H9 (cell line): ENCODE results near the gene SDK2. TPM values are rescaled to one million over a fixed set of nuclear protein-coding genes. Genes with fewer than 3 reads are reported as not detected.
A peak's percentile ranks its signal among the peaks of the same experiment; 100 is the strongest.

Experiments
- DNase-seq: peaks from one replicate; pipeline ENCODE4 v3.0.0-alpha.2; 2017
- H2AFZ ChIP-seq: one replicate; pipeline ENCODE4 v1.6.1; 2013; ENCODE audit warnings: mild to moderate bottlenecking, low read length, control low read depth, moderate library complexity
- H2AK5ac ChIP-seq: 2 replicates; pipeline ENCODE4 v1.6.1; 2013; ENCODE audit warnings: low read length, control low read depth, mixed read lengths; ENCODE audit not compliant: insufficient read length
- H2BK120ac ChIP-seq: one replicate; pipeline ENCODE4 v1.6.1; 2013; ENCODE audit warnings: low read depth, mild to moderate bottlenecking, low read length, control low read depth, inconsistent platforms; ENCODE audit not compliant: poor library complexity, severe bottlenecking
- H2BK12ac ChIP-seq: 2 replicates; pipeline ENCODE4 v1.6.1; 2013; ENCODE audit warnings: low read length, control low read depth, mixed read lengths, low read depth; ENCODE audit not compliant: insufficient read length
- H2BK15ac ChIP-seq: 2 replicates; pipeline ENCODE4 v1.6.1; 2013; ENCODE audit warnings: low read depth, low read length, control low read depth
- H2BK20ac ChIP-seq: one replicate; pipeline ENCODE4 v1.6.1; 2013; ENCODE audit warnings: low read depth, mild to moderate bottlenecking, low read length, control low read depth, inconsistent platforms; ENCODE audit not compliant: poor library complexity, severe bottlenecking
- H2BK5ac ChIP-seq: 2 replicates; pipeline ENCODE4 v1.6.1; 2013; ENCODE audit warnings: low read length, control low read depth, mixed read lengths; ENCODE audit not compliant: insufficient read length
- H3K14ac ChIP-seq: 2 replicates; pipeline ENCODE4 v1.6.1; 2013; ENCODE audit warnings: low read length, control low read depth; ENCODE audit not compliant: insufficient read depth
- H3K18ac ChIP-seq: 2 replicates; pipeline ENCODE4 v1.6.1; 2013; ENCODE audit warnings: low read depth, mild to moderate bottlenecking, mixed read lengths, low read length, control low read depth; ENCODE audit not compliant: insufficient read length
- H3K23ac ChIP-seq: 2 replicates; pipeline ENCODE4 v1.6.1; 2013; ENCODE audit warnings: low read length, control low read depth, mixed read lengths, low read depth; ENCODE audit not compliant: insufficient read length
- H3K23me2 ChIP-seq: 2 replicates; pipeline ENCODE4 v1.6.1; 2013; ENCODE audit warnings: low read depth, mild to moderate bottlenecking, mixed read lengths, low read length, control low read depth; ENCODE audit not compliant: insufficient read length, poor library complexity, severe bottlenecking
- H3K27ac ChIP-seq: 2 replicates; pipeline ENCODE4 v1.5.1; 2013; ENCODE audit warnings: low read length, control low read depth, mixed read lengths, low read depth; ENCODE audit not compliant: insufficient read length
- H3K27me3 ChIP-seq: 2 replicates; pipeline ENCODE4 v1.6.1; 2013; ENCODE audit warnings: low read length, control low read depth, inconsistent platforms; ENCODE audit not compliant: insufficient read depth
- H3K4ac ChIP-seq: 2 replicates; pipeline ENCODE4 v1.6.1; 2013; ENCODE audit warnings: low read depth, mild to moderate bottlenecking, control low read depth, inconsistent platforms, low read length, moderate library complexity
- H3K4me1 ChIP-seq: 2 replicates; pipeline ENCODE4 v1.6.1; 2013; ENCODE audit warnings: low read length, control low read depth, inconsistent platforms; ENCODE audit not compliant: insufficient read depth
- H3K4me2 ChIP-seq: 2 replicates; pipeline ENCODE4 v1.6.1; 2013; ENCODE audit warnings: low read length, control low read depth, mixed read lengths; ENCODE audit not compliant: insufficient read length, insufficient read depth
- H3K56ac ChIP-seq: 2 replicates; pipeline ENCODE4 v1.6.1; 2013; ENCODE audit warnings: low read depth, mild to moderate bottlenecking, mixed read lengths, low read length, control low read depth; ENCODE audit not compliant: insufficient read length
- H3K79me1 ChIP-seq: 2 replicates; pipeline ENCODE4 v1.6.1; 2013; ENCODE audit warnings: low read depth, mild to moderate bottlenecking, moderate library complexity, low read length, control low read depth, inconsistent platforms; ENCODE audit not compliant: insufficient read depth, poor library complexity, severe bottlenecking
- H3K79me2 ChIP-seq: 2 replicates; pipeline ENCODE4 v1.6.1; 2013; ENCODE audit warnings: low read length, control low read depth, inconsistent platforms; ENCODE audit not compliant: insufficient read depth
- H3K9ac ChIP-seq: 2 replicates; pipeline ENCODE4 v1.6.1; 2013; ENCODE audit warnings: low read length, control low read depth, mixed read lengths; ENCODE audit not compliant: insufficient read length; ENCODE audit errors: extremely low read depth
- H3K9me3 ChIP-seq: one replicate; pipeline ENCODE4 v1.6.1; 2013; ENCODE audit warnings: low read depth, low read length, inconsistent platforms; ENCODE audit not compliant: control insufficient read depth
- H3T11ph ChIP-seq: one replicate; pipeline ENCODE4 v1.6.1; 2013; ENCODE audit warnings: mild to moderate bottlenecking, low read length, control low read depth, inconsistent platforms
- H4K20me1 ChIP-seq: one replicate; pipeline ENCODE4 v1.6.1; 2013; ENCODE audit not compliant: control insufficient read depth, insufficient read length, insufficient read depth
- H4K5ac ChIP-seq: 2 replicates; pipeline ENCODE4 v1.6.1; 2013; ENCODE audit warnings: low read depth, mild to moderate bottlenecking, mixed read lengths, low read length, control low read depth; ENCODE audit not compliant: insufficient read length
- H4K8ac ChIP-seq: replicated peaks from 2 replicates; pipeline ENCODE4 v1.6.1; 2013; ENCODE audit warnings: low read length, control low read depth, mixed read lengths, low read depth; ENCODE audit not compliant: insufficient read length
- H4K91ac ChIP-seq: 2 replicates; pipeline ENCODE4 v1.6.1; 2013; ENCODE audit warnings: low read depth, mild to moderate bottlenecking, moderate library complexity, mixed read lengths, low read length, control low read depth; ENCODE audit not compliant: insufficient read length
- H3K27ac Mint-ChIP-seq, 3 experiments: 2 replicates in 2 of 3; 3 replicates in 1 of 3; pipeline ENCODE4 v1.8.0; 2020 to 2021; ENCODE audit warnings: mixed read lengths in 3 of 3, mild to moderate bottlenecking in 1 of 3, moderate library complexity in 1 of 3
- H3K27me3 Mint-ChIP-seq: 2 replicates; pipeline ENCODE4 v1.8.0; 2021; ENCODE audit warnings: low read depth, mild to moderate bottlenecking, moderate library complexity, mixed read lengths
- H3K36me3 Mint-ChIP-seq, 3 experiments: 2 replicates in 2 of 3; 3 replicates in 1 of 3; pipeline ENCODE4 v1.8.0; 2020 to 2021; ENCODE audit warnings: low read depth in 3 of 3, mixed read lengths in 3 of 3; ENCODE audit not compliant: insufficient read depth in 1 of 3
- H3K4me1 Mint-ChIP-seq, 2 experiments: 2 replicates each; pipeline ENCODE4 v1.8.0; 2020; ENCODE audit warnings: mixed read lengths in 2 of 2
- H3K4me3 Mint-ChIP-seq, 2 experiments: 2 replicates in 1 of 2; 3 replicates in 1 of 2; pipeline ENCODE4 v1.8.0; 2020 to 2021; ENCODE audit warnings: mild to moderate bottlenecking in 2 of 2, mixed read lengths in 2 of 2, moderate library complexity in 1 of 2
- H3K9me3 Mint-ChIP-seq, 2 experiments: 2 replicates in 1 of 2; 3 replicates in 1 of 2; pipeline ENCODE4 v1.8.0; 2020; ENCODE audit warnings: mild to moderate bottlenecking in 2 of 2, mixed read lengths in 2 of 2, moderate library complexity in 1 of 2
- CTCF ChIP-seq: fragments of 200-600 bp; sonication (generic); conservative IDR thresholded peaks from 3 replicates; pipeline ENCODE4 v1.8.0; 2021; ENCODE audit warnings: antibody characterized with exemption, mild to moderate bottlenecking
- WGBS: extraction: QIAGEN DNeasy Blood & Tissue Kit; methylation state at CpG from one replicate; pipeline ENCODE4 v1.1.7; 2013; ENCODE audit warnings: missing lambda C conversion rate, low lambda C conversion rate, mixed read lengths; ENCODE audit not compliant: insufficient read length; ENCODE audit errors: extremely low coverage; 5-methylcytosine and 5-hydroxymethylcytosine counted together
- total RNA-seq: library from RNA; stranded (reverse); gene quantifications from 2 replicates; pipeline ENCODE4 v1.2.1, GENCODE V29; 2021

Gene SDK2
- total RNA-seq, 1 experiment from 2014 or later: 9.1 TPM

GRCh38 chr17:73318836-73319235, 325.4 kb downstream of the SDK2 start:
- H3K56ac ChIP-seq: no peak overlapping the region
- H3K4me3 Mint-ChIP-seq: no peak overlapping the region
- no peak overlapping the region for H3K27ac Mint-ChIP-seq
- H3K4ac ChIP-seq: no peak overlapping the region
- no peak overlapping the region for H3K27ac ChIP-seq
- no peak overlapping the region for H2BK120ac ChIP-seq
- no peak overlapping the region for H3K18ac ChIP-seq
- no peak overlapping the region for H4K91ac ChIP-seq
- no peaks in the 10 kb centered on the region for H3K23me2 ChIP-seq
- H2AK5ac ChIP-seq: no peak overlapping the region
- peaks cover 21% of the 10 kb centered on the region for H3K27me3 Mint-ChIP-seq
- no peak overlapping the region for H3K14ac ChIP-seq
- no peak overlapping the region for H3K9ac ChIP-seq
- no peak overlapping the region for H2BK20ac ChIP-seq
- H3K23ac ChIP-seq: no peak overlapping the region
- H3K27me3 ChIP-seq: no peaks in the 10 kb centered on the region
- H3T11ph ChIP-seq: no peak overlapping the region
- H3K4me1 Mint-ChIP-seq: peaks cover 27 to 31% of the 10 kb centered on the region in 2 experiments
- no peak overlapping the region for H2AFZ ChIP-seq
- peak; percentile 22 for DNase-seq
- no peaks in the 10 kb centered on the region for H3K4me1 ChIP-seq
- H4K5ac ChIP-seq: no peak overlapping the region
- no peak overlapping the region for H2BK15ac ChIP-seq
- peaks cover 0 to 3% of the 10 kb centered on the region in 2 experiments; a peak in 1 of 5 replicates for H3K9me3 Mint-ChIP-seq
- no peak overlapping the region for H4K8ac ChIP-seq
- H2BK12ac ChIP-seq: no peak overlapping the region
- H2BK5ac ChIP-seq: no peak overlapping the region
- H3K9me3 ChIP-seq: no peaks in the 10 kb centered on the region
- no peaks in the 10 kb centered on the region for H3K79me1 ChIP-seq
- no peaks in the 10 kb centered on the region for H3K79me2 ChIP-seq
- H3K4me2 ChIP-seq: no peak overlapping the region
- TF ChIP-seq CTCF: no peak
- WGBS: no CpG with 5 or more reads among the region's 5 CpGs
- no peaks in the 10 kb centered on the region for H4K20me1 ChIP-seq
- no peaks in the 10 kb centered on the region for H3K36me3 Mint-ChIP-seq
